HCT116 (cell line): Measurements from ENCODE around the gene FOXN3. TPM values are rescaled to one million over a fixed set of nuclear protein-coding genes. Genes with fewer than 3 reads are reported as not detected.

Experiments used
- ATAC-seq: fragments of 200-7000 bp; cut with Tn5 transposase; 2 replicates; pipeline ENCODE4 v1.9.1; 2020; ENCODE audit warnings: mild to moderate bottlenecking, moderate library complexity
- BruUV-seq: library from RNA; stranded (reverse); fragments of 400-500 nt; replicated peaks from 2 replicates; lab custom pipeline; 2021; lab: Mats Ljungman, UMichigan
- CTCF ChIA-PET: fragments of 300-600 bp; sonication (Branson Sonifier 250); formaldehyde crosslinking; loops from one replicate; lab custom pipeline; 2021; ENCODE audit warnings: antibody characterized with exemption; lab: Charles Lee
- POLR2A ChIA-PET: fragments of 300-600, 350-600 bp; sonication (Branson Sonifier 250); formaldehyde crosslinking; loops from one replicate; lab custom pipeline; 2021; ENCODE audit warnings: antibody characterized with exemption; lab: Charles Lee
- RAD21 ChIA-PET, 2 experiments: fragments of 300-600 bp; sonication (Branson Sonifier 250); formaldehyde crosslinking; loops; one replicate each; lab custom pipeline; 2023; ENCODE audit warnings: low total read pairs in 2 of 2; ENCODE audit not compliant: uncharacterized antibody in 2 of 2, unreplicated experiment in 2 of 2, low non-redundant PET in 1 of 2; lab: Charles Lee
- DNase-seq: peaks from one replicate; pipeline ENCODE4 v3.0.0-alpha.2; 2010; ENCODE audit warnings: low read depth, low spot score
- H2AFZ ChIP-seq: fragments of 200-600 bp; shearing (Covaris generic), sonication (generic); 2 replicates; pipeline ENCODE4 v1.6.1; 2017; ENCODE audit warnings: low read depth, mixed run types, mixed read lengths, antibody characterized with exemption, low read length; ENCODE audit not compliant: poor library complexity, severe bottlenecking
- H3K27ac ChIP-seq: 2 replicates; pipeline ENCODE4 v1.5.1; 2012; ENCODE audit warnings: low read depth, low read length
- H3K27me3 ChIP-seq: fragments of 200-600 bp; sonication (generic); 2 replicates; pipeline ENCODE4 v1.6.1; 2016; ENCODE audit warnings: mixed run types, low read length, mixed read lengths; ENCODE audit not compliant: insufficient read depth
- H3K36me3 ChIP-seq, 2 experiments: fragments of 200-500 bp in 1 of 2; fragments of 200-600 bp in 1 of 2; sonication (Bioruptor generic) in 1 of 2; sonication (generic) in 1 of 2; 2 replicates each; pipeline versions ENCODE4 v1.5.1 to v1.6.1; 2014 to 2016; ENCODE audit warnings: low read length in 2 of 2, inconsistent platforms in 1 of 2, mixed read lengths in 1 of 2, mixed run types in 1 of 2; ENCODE audit not compliant: insufficient read depth in 2 of 2, control insufficient read depth in 1 of 2
- H3K4me1 ChIP-seq, 2 experiments: fragments of 200-600 bp in 1 of 2; sonication (generic) in 1 of 2; 2 replicates each; pipeline versions ENCODE4 v1.5.1 to v1.6.1; 2012 to 2017; ENCODE audit warnings: low read length in 2 of 2, inconsistent platforms in 1 of 2, mild to moderate bottlenecking in 1 of 2, mixed read lengths in 1 of 2, mixed run types in 1 of 2, moderate library complexity in 1 of 2; ENCODE audit not compliant: insufficient read depth in 2 of 2, control insufficient read depth in 1 of 2
- H3K4me2 ChIP-seq: fragments of 200-600 bp; sonication (generic); 2 replicates; pipeline ENCODE4 v1.6.1; 2017; ENCODE audit warnings: mixed run types, low read length, mixed read lengths
- H3K4me3 ChIP-seq, 2 experiments: fragments of 200-600 bp in 1 of 2; sonication (generic) in 1 of 2; replicated peaks in 1 of 2; 2 replicates each; pipeline ENCODE4 v1.5.1; 2011 to 2016; ENCODE audit warnings: low read length in 2 of 2, control low read depth in 1 of 2, low read depth in 1 of 2, mild to moderate bottlenecking in 1 of 2, mixed read lengths in 1 of 2, mixed run types in 1 of 2
- H3K79me2 ChIP-seq: fragments of 200-600 bp; sonication (generic); 2 replicates; pipeline ENCODE4 v1.6.1; 2017; ENCODE audit warnings: mild to moderate bottlenecking, mixed run types, low read length, moderate library complexity, mixed read lengths; ENCODE audit not compliant: insufficient read depth
- H3K9ac ChIP-seq: fragments of 200-600 bp; sonication (generic); 2 replicates; pipeline ENCODE4 v1.6.1; 2016; ENCODE audit warnings: low read length, mixed read lengths
- H3K9me2 ChIP-seq: fragments of 200-600 bp; sonication (generic), shearing (Covaris generic); 2 replicates; pipeline ENCODE4 v1.6.1; 2017; ENCODE audit warnings: mixed run types, mild to moderate bottlenecking, moderate library complexity; ENCODE audit not compliant: insufficient read depth
- H3K9me3 ChIP-seq, 2 experiments: fragments of 200-500 bp in 1 of 2; fragments of 200-600 bp in 1 of 2; sonication (Bioruptor generic) in 1 of 2; sonication (generic) in 1 of 2; 2 replicates each; pipeline ENCODE4 v1.6.1; 2014 to 2017; ENCODE audit warnings: low read length in 2 of 2, mixed read lengths in 2 of 2, inconsistent platforms in 1 of 2, low read depth in 1 of 2, mild to moderate bottlenecking in 1 of 2, mixed run types in 1 of 2, moderate library complexity in 1 of 2; ENCODE audit not compliant: control insufficient read depth in 1 of 2, insufficient read depth in 1 of 2
- H4K20me1 ChIP-seq: fragments of 200-600 bp; sonication (generic), shearing (Covaris generic); 2 replicates; pipeline ENCODE4 v1.6.1; 2017; ENCODE audit warnings: mixed run types, mild to moderate bottlenecking, moderate library complexity; ENCODE audit not compliant: insufficient read depth
- ATF3 ChIP-seq: IDR thresholded peaks from 2 replicates; pipeline ENCODE4 v1.6.1; 2012
- CTCF ChIP-seq, 3 experiments: fragments of 200-600 bp in 1 of 3; sonication (generic) in 1 of 3; IDR thresholded peaks in 2 of 3; conservative IDR thresholded peaks in 1 of 3; 2 replicates each; pipeline ENCODE4 v1.5.1; 2012 to 2017; ENCODE audit warnings: low read depth in 2 of 3, low read length in 2 of 3, antibody characterized with exemption in 1 of 3, borderline replicate concordance in 1 of 3, control low read depth in 1 of 3, mild to moderate bottlenecking in 1 of 3, mixed read lengths in 1 of 3, mixed run types in 1 of 3, moderate library complexity in 1 of 3; ENCODE audit not compliant: insufficient read depth in 1 of 3
- EGR1 ChIP-seq: IDR thresholded peaks from 2 replicates; pipeline ENCODE4 v1.6.1; 2012; ENCODE audit warnings: low read depth
- ELF1 ChIP-seq: IDR thresholded peaks from 2 replicates; pipeline ENCODE4 v1.6.1; 2012; ENCODE audit warnings: low read depth, borderline replicate concordance
- EZH2 ChIP-seq: fragments of 200-600 bp; sonication (generic); IDR thresholded peaks from 2 replicates; pipeline ENCODE4 v1.6.1; 2017; ENCODE audit warnings: antibody characterized with exemption, mixed run types
- EZH2phosphoT487 ChIP-seq: fragments of 200-600 bp; IDR thresholded peaks from 2 replicates; pipeline ENCODE4 v1.6.1; 2018; ENCODE audit warnings: antibody characterized with exemption, borderline replicate concordance
- MAX ChIP-seq: IDR thresholded peaks from 2 replicates; pipeline ENCODE4 v1.6.1; 2012
- POLR2A ChIP-seq: IDR thresholded peaks from 2 replicates; pipeline ENCODE4 v1.7.0; 2011; ENCODE audit warnings: borderline replicate concordance; ENCODE audit not compliant: insufficient read depth, insufficient read length; ENCODE audit errors: extremely low read depth
- POLR2AphosphoS5 ChIP-seq: IDR thresholded peaks from 2 replicates; pipeline ENCODE4 v1.6.1; 2011; ENCODE audit warnings: mild to moderate bottlenecking, low read depth, low read length, moderate library complexity
- REST ChIP-seq: IDR thresholded peaks from 2 replicates; pipeline ENCODE4 v1.6.1; 2012; ENCODE audit warnings: low read depth
- TCF7L2 ChIP-seq: IDR thresholded peaks from 2 replicates; pipeline ENCODE4 v1.7.0; 2011; ENCODE audit warnings: borderline replicate concordance, inconsistent platforms; ENCODE audit not compliant: insufficient read depth, insufficient read length; ENCODE audit errors: extremely low read depth
- YY1 ChIP-seq: IDR thresholded peaks from 2 replicates; pipeline ENCODE4 v1.6.1; 2011; ENCODE audit warnings: low read length, low read depth, moderate library complexity, mild to moderate bottlenecking; ENCODE audit not compliant: insufficient replicate concordance; ENCODE audit errors: extremely low read depth
- ZBTB33 ChIP-seq: IDR thresholded peaks from 2 replicates; pipeline ENCODE4 v1.6.1; 2011; ENCODE audit warnings: mild to moderate bottlenecking, low read length, moderate library complexity; ENCODE audit not compliant: insufficient replicate concordance; ENCODE audit errors: extremely low read depth
- ZFX ChIP-seq: fragments of 450-650 bp; IDR thresholded peaks from 2 replicates; pipeline ENCODE4 v1.6.1; 2017
- ZNF274 ChIP-seq: fragments of 200-500 bp; sonication (Bioruptor generic); IDR thresholded peaks from 2 replicates; pipeline ENCODE4 v1.6.1; 2014; ENCODE audit warnings: mild to moderate bottlenecking, low read depth, low read length, inconsistent platforms
- intact Hi-C: fragments of 100-400 bp; cut with micrococcal nuclease; formaldehyde crosslinking; loops from 2 replicates; pipeline ENCODE4 v1.10.0; 2022
- total RNA-seq: library from RNA; stranded (reverse); gene quantifications from one replicate; pipeline ENCODE4 v1.2.1, GENCODE V29; 2021; ENCODE audit not compliant: unreplicated experiment

FOXN3 gene
- total RNA-seq, 1 experiment from 2014 or later: 20.0 TPM

- H3K9me3 ChIP-seq: no peaks in the 10 kb centered on the region
- intact Hi-C loops: no loop called here
- ATAC-seq (no peak), DNase-seq (no peak)
- no TSS peak for BruUV-seq
- H4K20me1 ChIP-seq: no peaks in the 10 kb centered on the region
- H3K9ac ChIP-seq: no peak overlapping the region
- TF ChIP-seq ATF3 (no peak), CTCF (IDR thresholded peaks at IDR 0.05 in 2 of 3, conservative IDR thresholded peaks at IDR 0.05 in 1 of 3; ENCODE audit: borderline replicate concordance in 1 of 3, insufficient read depth in 1 of 3, low read depth in 2 of 3, low read length in 2 of 3) (no peak), ZBTB33 (no peak), EGR1 (no peak), POLR2AphosphoS5 (no peak), POLR2A (no peak), TCF7L2 (no peak), ELF1 (no peak), YY1 (no peak), MAX (no peak), ZNF274 (no peak), REST (no peak), EZH2phosphoT487 (no peak), EZH2 (no peak), ZFX (no peak)
- no peak overlapping the region for H3K4me2 ChIP-seq
- no peaks in the 10 kb centered on the region for H3K79me2 ChIP-seq
- CTCF ChIA-PET: no interaction called here
- H2AFZ ChIP-seq: no peak overlapping the region
- H3K4me3 ChIP-seq: no peak overlapping the region
- H3K27ac ChIP-seq: no peak overlapping the region
- RAD21 ChIA-PET: interaction anchor here in 1 of 2 experiments (0.6 kb wide), 1 partner anchor 349 kb away, joined by 3 read pairs; no protein-coding TSS in a partner anchor
- H3K27me3 ChIP-seq: no peaks in the 10 kb centered on the region
- no peaks in the 10 kb centered on the region for H3K4me1 ChIP-seq
- no peaks in the 10 kb centered on the region for H3K9me2 ChIP-seq
- POLR2A ChIA-PET: no interaction called here
- no peaks in the 10 kb centered on the region for H3K36me3 ChIP-seq
Observed at GRCh38 chr14:89359477-89360222, 57.4 kb downstream of the FOXN3 start.
